Frontal cortex (tissue), 4 donors: Measurements from ENCODE around the gene DOP1A. TPM values are rescaled to one million over a fixed set of nuclear protein-coding genes. Genes with fewer than 3 reads are reported as not detected.

Source experiments
- DNase-seq, 2 donors: peaks; one replicate each; pipeline ENCODE4 v3.0.0; 2012; ENCODE audit warnings: low spot score in 2 of 2
- FAIRE-seq: peaks from 2 replicates; lab custom pipeline; 2012; peaks lifted over from hg19 to GRCh38; lab: Jason Lieb, UNC
- total RNA-seq: library from RNA; depleted of rRNA; stranded (reverse); fragments of >200 nt; gene quantifications from one replicate; pipeline ENCODE4 v1.2.3, GENCODE V29; 2014
- donor health status: control.
- donor health status: control.
- donor health status: control.

Gene DOP1A
- 81.1 TPM for total RNA-seq

GRCh38 chr6:83067448-83068439 is at the start of gene DOP1A:
TSS of gene DOP1A (plus strand) at chr6:83067671. CDS start at chr6:83096978, 29,307 bp downstream.
- peak; percentile 87 to 90 for DNase-seq
- peak; percentile 37 for FAIRE-seq

- DNase-seq = no peak
- no peak for FAIRE-seq
These were observed 47.7 kb upstream of the DOP1A start for GRCh38 chr6:83019741-83020140.

GRCh38 chr6:83031689-83032088 is 35.8 kb upstream of the DOP1A start:
- FAIRE-seq (no peak), DNase-seq (no peak)

- FAIRE-seq = no peak
- DNase-seq = no peak
These were observed 29.2 kb upstream of the DOP1A start for GRCh38 chr6:83038246-83038645.

DNA sequence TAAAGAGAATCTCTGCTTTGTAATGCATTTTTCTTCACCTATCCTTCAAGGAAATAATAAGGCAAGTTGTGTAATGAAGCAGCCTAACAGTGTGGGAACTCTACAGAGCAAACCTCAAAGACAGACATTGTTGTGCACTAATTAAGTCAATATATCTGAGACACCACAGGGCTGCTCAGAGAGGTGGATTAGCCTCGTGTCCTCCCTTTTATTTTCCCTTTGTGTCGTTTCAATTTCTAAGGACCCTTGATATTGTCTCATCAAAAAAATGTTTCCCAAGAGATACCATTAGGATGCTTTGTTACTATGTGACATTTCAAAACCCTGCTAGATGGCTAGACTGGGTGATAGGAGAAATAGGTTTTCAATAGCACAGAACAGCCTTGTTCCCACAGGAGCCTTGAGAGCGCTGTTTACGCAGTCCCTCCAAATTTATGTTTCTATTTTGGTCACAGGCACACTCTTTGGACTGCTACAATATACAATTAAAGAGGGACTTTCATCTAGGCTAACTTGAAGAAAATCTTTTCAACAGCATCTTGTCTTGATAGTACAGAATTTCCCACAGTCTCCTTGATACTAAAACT is 24.9 kb upstream of the DOP1A start:
- DNase-seq = no peak
- no peak for FAIRE-seq

DNA sequence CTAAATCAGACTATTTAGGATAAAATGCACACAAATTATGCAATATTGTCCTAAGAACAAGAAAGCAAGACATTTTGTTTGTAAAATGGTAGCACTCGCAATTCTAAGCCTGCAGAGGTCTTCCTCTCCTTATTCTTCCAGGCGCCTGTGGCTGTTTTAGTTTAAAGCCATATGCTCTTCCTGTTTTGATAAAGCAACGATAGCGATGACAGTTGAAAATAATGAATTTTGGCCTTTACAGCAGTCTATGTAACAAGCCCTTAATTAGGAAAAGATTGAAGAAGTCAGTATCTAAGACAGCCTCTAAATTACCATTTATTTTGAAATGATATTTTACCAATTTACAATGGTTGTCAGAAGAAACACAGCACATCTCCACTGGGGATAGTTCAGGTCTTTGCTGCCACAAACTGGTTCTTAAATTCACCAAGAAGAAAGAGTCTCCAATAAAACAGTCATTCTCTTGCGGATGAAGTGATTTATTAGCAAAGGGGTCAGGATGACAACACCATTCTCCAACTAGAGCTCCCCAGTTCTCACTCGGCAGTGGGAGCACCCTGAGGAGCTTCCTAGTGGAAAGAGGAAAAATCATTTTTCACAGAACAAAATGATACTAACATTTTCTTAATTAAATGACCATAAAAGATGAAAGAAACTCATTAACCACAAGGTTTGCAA is 23.2 kb upstream of the DOP1A start:
- no peak for FAIRE-seq
- DNase-seq = no peak

- DNase-seq = no peak
These were observed 20.3 kb upstream of the DOP1A start for GRCh38 chr6:83047065-83047754.

GRCh38 chr6:83051377-83052172 is 15.9 kb upstream of the DOP1A start:
- no peak for FAIRE-seq
- DNase-seq = no peak

More at GRCh38 chr6:83047065-83047754, 20.3 kb upstream of the DOP1A start:
- no peak for FAIRE-seq

GRCh38 chr6:83053678-83054077 is 13.8 kb upstream of the DOP1A start:
- FAIRE-seq (no peak), DNase-seq (no peak)

DNA sequence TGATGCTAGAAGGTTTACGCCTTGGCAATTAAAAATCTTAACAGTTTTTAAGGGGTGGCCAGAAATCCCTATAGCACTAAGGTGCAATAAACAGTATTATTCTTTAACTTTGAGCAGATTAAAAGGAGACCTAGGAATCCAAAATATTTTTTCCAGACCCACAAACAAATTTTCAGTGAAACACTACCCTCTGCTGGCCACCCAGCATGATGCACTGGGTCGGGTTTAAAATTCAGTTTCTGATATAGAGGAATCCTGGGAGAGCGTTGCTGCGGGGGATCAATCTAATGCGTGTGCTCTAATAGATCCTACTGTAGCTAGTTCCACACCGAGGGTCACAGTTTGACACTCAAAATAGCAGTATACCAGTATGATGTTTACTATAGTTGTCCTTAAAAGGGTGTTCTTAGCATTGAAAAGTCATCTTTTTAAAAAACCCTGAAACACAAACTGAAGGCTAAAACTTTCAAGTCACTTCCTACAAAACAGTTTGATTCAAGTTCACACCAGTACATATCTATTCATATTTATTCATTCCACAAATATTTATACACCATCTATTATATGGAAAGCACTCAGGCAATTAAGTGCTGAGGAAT is 12.0 kb upstream of the DOP1A start:
- peak; percentile 26 to 38 for DNase-seq

DNA sequence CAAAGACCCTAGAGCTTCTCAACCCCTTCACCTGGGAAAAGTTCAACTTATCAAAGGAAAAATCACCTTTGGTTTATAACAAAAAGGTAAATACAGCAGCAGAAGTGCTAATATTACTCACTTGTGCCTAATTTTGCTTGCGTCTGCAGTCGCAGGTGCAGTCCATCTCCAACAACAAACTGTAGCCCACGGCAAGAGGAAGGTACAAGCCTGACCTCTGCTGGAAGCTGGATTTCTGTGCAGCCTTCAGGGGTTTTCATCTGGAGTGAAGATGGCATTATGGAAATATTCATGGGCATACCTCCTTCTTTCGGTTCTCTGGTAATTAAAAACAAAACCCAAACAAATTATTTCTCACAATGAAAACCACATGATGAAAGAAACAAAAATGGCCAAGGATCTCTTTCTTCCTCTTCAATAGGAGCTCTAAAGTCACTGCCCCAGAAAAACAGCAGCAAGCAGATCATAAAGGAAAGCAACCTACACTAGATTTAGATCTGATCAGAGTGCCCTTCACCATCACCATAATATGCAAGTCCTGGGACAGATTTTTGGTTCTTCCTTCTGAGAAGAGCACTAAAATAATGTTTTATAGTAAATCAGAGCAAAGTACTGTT is 9.7 kb upstream of the DOP1A start:
- FAIRE-seq = no peak
- DNase-seq = peak in 1 of 2 donors; percentile 28

More for the DNA sequence above, 12.0 kb upstream of the DOP1A start:
- FAIRE-seq = peak; percentile 45

- FAIRE-seq (no peak), DNase-seq (no peak)
These were observed 6.3 kb upstream of the DOP1A start for GRCh38 chr6:83061190-83061589.

- FAIRE-seq (no peak), DNase-seq (no peak)
These were observed 5.2 kb upstream of the DOP1A start for GRCh38 chr6:83062225-83062624.

- FAIRE-seq = no peak
- DNase-seq = peak; percentile 81 to 87
These were observed 1.8 kb upstream of the DOP1A start, which contains the start of gene UBE3D for GRCh38 chr6:83065511-83066192. TSS of gene UBE3D (minus strand) at chr6:83065841. CDS start at chr6:83065718, 123 bp downstream.

GRCh38 chr6:83068616-83069015 is 1.1 kb downstream of the DOP1A start:
- FAIRE-seq = no peak
- DNase-seq = no peak

DNA sequence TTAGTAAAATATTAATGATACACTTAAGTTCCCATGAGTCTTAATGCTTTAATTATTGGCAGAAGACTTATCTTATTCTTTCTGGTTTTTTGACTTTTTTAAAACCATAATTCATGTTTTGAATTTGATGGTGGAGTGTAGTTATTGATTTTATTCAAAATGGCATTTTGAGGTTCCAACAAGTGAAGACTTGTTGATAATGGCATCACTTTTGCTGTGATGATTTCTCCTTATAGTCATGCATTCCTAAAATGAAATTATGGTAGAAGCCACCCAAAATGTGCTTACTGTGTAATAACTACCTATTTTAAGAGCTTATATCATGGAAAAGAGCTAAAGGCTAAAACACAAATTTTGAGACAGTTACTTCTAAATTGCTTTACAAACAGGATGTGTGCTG is 2.2 kb downstream of the DOP1A start:
- FAIRE-seq (no peak), DNase-seq (no peak)

DNA sequence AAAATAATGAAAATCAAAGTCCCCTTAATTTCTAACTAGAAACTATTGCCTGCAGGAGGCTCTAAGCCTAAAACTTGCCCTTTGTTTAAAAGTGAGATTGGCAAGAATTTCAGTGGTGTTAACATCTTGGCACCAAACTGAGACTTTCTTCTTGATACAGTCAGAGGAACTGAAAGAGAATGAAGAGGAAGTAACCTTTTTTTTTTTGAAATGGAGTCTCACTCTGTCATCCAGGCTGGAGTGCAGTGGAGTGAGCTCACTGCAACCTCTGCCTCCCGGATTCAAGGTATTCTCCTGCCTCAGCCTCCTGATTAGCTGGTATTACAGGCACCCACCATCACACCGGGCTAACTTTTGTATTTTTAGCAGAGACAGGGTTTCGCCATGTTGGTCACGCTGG is 3.6 kb downstream of the DOP1A start:
- DNase-seq (no peak), FAIRE-seq (no peak)

- FAIRE-seq (no peak), DNase-seq (no peak)
These were observed 4.2 kb downstream of the DOP1A start for GRCh38 chr6:83071707-83072106.
